HEK293 (cell line): Measurements from ENCODE around the gene PDGFD.

Experiments used
- CTCF ChIA-PET: fragments of 350-600 bp; formaldehyde crosslinking; extraction: SDS; loops from one replicate; lab custom pipeline; 2021; ENCODE audit warnings: antibody characterized with exemption; lab: Yijun Ruan, JAX
- POLR2A ChIA-PET: fragments of 300-600 bp; formaldehyde crosslinking; extraction: SDS; loops from one replicate; lab custom pipeline; 2020; ENCODE audit warnings: antibody characterized with exemption, inconsistent platforms; lab: Yijun Ruan, JAX
- H3K27ac ChIP-seq: fragments of 200-500 bp; sonication (Bioruptor generic); 2 replicates; pipeline ENCODE4 v1.5.1; 2014; ENCODE audit warnings: low read depth, low read length, control low read depth, inconsistent platforms; ENCODE audit errors: extremely low read depth
- H3K36me3 ChIP-seq, 2 experiments: fragments of 200-500 bp in 1 of 2; sonication (Bioruptor generic) in 1 of 2; 1 replicate in 1 of 2; 2 replicates in 1 of 2; pipeline ENCODE4 v1.5.1; 2014 to 2017; ENCODE audit warnings: inconsistent platforms in 2 of 2, low read length in 2 of 2; ENCODE audit not compliant: control insufficient read depth in 2 of 2, insufficient read depth in 1 of 2
- H3K4me1 ChIP-seq: fragments of 200-500 bp; sonication (Bioruptor generic); 2 replicates; pipeline ENCODE4 v1.5.1; 2014; ENCODE audit warnings: mild to moderate bottlenecking, low read length, inconsistent platforms; ENCODE audit not compliant: control insufficient read depth, insufficient read depth
- H3K4me3 ChIP-seq: 2 replicates; pipeline ENCODE4 v1.5.1; 2011; ENCODE audit warnings: low read depth, mild to moderate bottlenecking, control low read depth, low read length, moderate library complexity
- H3K9me3 ChIP-seq: fragments of 200-500 bp; sonication (Bioruptor generic); 2 replicates; pipeline ENCODE4 v1.5.1; 2014; ENCODE audit warnings: low read depth, low read length, inconsistent platforms; ENCODE audit not compliant: control insufficient read depth, insufficient read depth
- BCL6B ChIP-seq: fragments of 450-650 bp; formaldehyde crosslinking; IDR thresholded peaks from 2 replicates; pipeline ENCODE4 v1.5.1; 2017; ENCODE audit warnings: missing biosample characterization, missing genetic modification characterization
- FEZF1 ChIP-seq: fragments of 450-650 bp; formaldehyde crosslinking; IDR thresholded peaks from 2 replicates; pipeline ENCODE4 v1.5.1; 2016; ENCODE audit warnings: missing biosample characterization, missing genetic modification characterization
- KLF8 ChIP-seq: fragments of 450-650 bp; formaldehyde crosslinking; IDR thresholded peaks from 2 replicates; pipeline ENCODE4 v1.5.1; 2016; ENCODE audit warnings: missing biosample characterization, missing genetic modification characterization
- PRDM1 ChIP-seq: fragments of 450-650 bp; formaldehyde crosslinking; IDR thresholded peaks from 2 replicates; pipeline ENCODE4; 2016; ENCODE audit warnings: missing biosample characterization, missing genetic modification characterization
- TCF7L2 ChIP-seq: IDR thresholded peaks from 2 replicates; pipeline ENCODE4 v1.6.1; 2011; ENCODE audit warnings: low read depth, mild to moderate bottlenecking, inconsistent platforms, low read length, moderate library complexity, borderline replicate concordance
- ZBTB1 ChIP-seq: fragments of 450-650 bp; formaldehyde crosslinking; IDR thresholded peaks from 2 replicates; pipeline ENCODE4 v1.5.1; 2016; ENCODE audit warnings: missing biosample characterization, missing genetic modification characterization
- ZBTB21 ChIP-seq: fragments of 450-650 bp; formaldehyde crosslinking; IDR thresholded peaks from 2 replicates; pipeline ENCODE4 v1.5.1; 2017; ENCODE audit warnings: missing biosample characterization, missing genetic modification characterization
- ZFP3 ChIP-seq: fragments of 450-650 bp; formaldehyde crosslinking; IDR thresholded peaks from 2 replicates; pipeline ENCODE4 v1.5.1; 2016; ENCODE audit warnings: low read depth, missing biosample characterization, missing genetic modification characterization
- ZFP69B ChIP-seq: fragments of 450-650 bp; formaldehyde crosslinking; IDR thresholded peaks from 2 replicates; pipeline ENCODE4 v1.5.1; 2016; ENCODE audit warnings: missing biosample characterization, missing genetic modification characterization
- ZNF132 ChIP-seq: fragments of 450-650 bp; formaldehyde crosslinking; IDR thresholded peaks from 2 replicates; pipeline ENCODE4 v1.5.1; 2017; ENCODE audit warnings: missing biosample characterization, missing genetic modification characterization, borderline replicate concordance
- ZNF239 ChIP-seq: fragments of 450-650 bp; formaldehyde crosslinking; IDR thresholded peaks from 2 replicates; pipeline ENCODE4 v1.5.1; 2016; ENCODE audit warnings: missing biosample characterization, missing genetic modification characterization
- ZNF350 ChIP-seq: fragments of 450-650 bp; formaldehyde crosslinking; IDR thresholded peaks from 2 replicates; pipeline ENCODE4 v1.5.0; 2017; ENCODE audit warnings: missing biosample characterization, mild to moderate bottlenecking, missing genetic modification characterization
- ZNF529 ChIP-seq: fragments of 450-650 bp; formaldehyde crosslinking; IDR thresholded peaks from 2 replicates; pipeline ENCODE4 v1.5.1; 2017; ENCODE audit warnings: missing genetic modification characterization, missing biosample characterization; ENCODE audit not compliant: insufficient replicate concordance
- ZNF629 ChIP-seq: fragments of 450-650 bp; formaldehyde crosslinking; IDR thresholded peaks from 2 replicates; pipeline ENCODE4 v1.5.1; 2017; ENCODE audit warnings: missing biosample characterization, missing genetic modification characterization
- ZNF768 ChIP-seq: fragments of 450-650 bp; formaldehyde crosslinking; IDR thresholded peaks from 2 replicates; pipeline ENCODE4 v1.5.1; 2018; ENCODE audit warnings: missing biosample characterization, mild to moderate bottlenecking, missing genetic modification characterization
- ZNF791 ChIP-seq: fragments of 450-650 bp; formaldehyde crosslinking; IDR thresholded peaks from 2 replicates; pipeline ENCODE4 v1.5.1; 2016; ENCODE audit warnings: missing biosample characterization, missing genetic modification characterization
- ZSCAN16 ChIP-seq: fragments of 450-650 bp; formaldehyde crosslinking; IDR thresholded peaks from 2 replicates; pipeline ENCODE4 v1.5.1; 2016; ENCODE audit warnings: missing biosample characterization, missing genetic modification characterization
- TF ChIP-seq, protein P1 (sequence below): fragments of 450-650 bp; formaldehyde crosslinking; IDR thresholded peaks from 2 replicates; pipeline ENCODE4 v1.5.1; 2016; ENCODE audit warnings: missing biosample characterization, missing genetic modification characterization, borderline replicate concordance
- TF ChIP-seq, protein P2 (sequence below): fragments of 450-650 bp; formaldehyde crosslinking; conservative IDR thresholded peaks from 2 replicates; pipeline ENCODE4 v1.5.1; 2016; ENCODE audit warnings: low read depth, missing biosample characterization, missing genetic modification characterization

PDGFD gene

GRCh38 chr11:104093426-104094280 is 70.3 kb downstream of the PDGFD start (continued):
- TF ChIP-seq ZNF791 (tag by site-specific recombination), result no peak

GRCh38 chr11:104092744-104093143 is 71.2 kb downstream of the PDGFD start:
- ChIA-PET CTCF (interaction anchor here (0.7 kb wide), 1 partner anchor 399 kb away, joined by 3 read pairs; no protein-coding TSS in a partner anchor), POLR2A (no interaction called here)
- H3K36me3 ChIP-seq, result no peaks in the 10 kb centered on the region
- H3K9me3 ChIP-seq, result no peaks in the 10 kb centered on the region
- no peaks in the 10 kb centered on the region for H3K4me1 ChIP-seq
- H3K27ac ChIP-seq, result no peak overlapping the region
- TF ChIP-seq ZNF791 (tag by site-specific recombination) (no peak), ZFP3 (no peak), BCL6B (tag by site-specific recombination) (no peak), PRDM1 (tag by site-specific recombination) (no peak), ZBTB1 (tag by site-specific recombination) (no peak), ZSCAN16 (tag by site-specific recombination) (no peak), TCF7L2 (no peak), ZNF529 (tag by site-specific recombination) (no peak), KLF8 (tag by site-specific recombination) (no peak), ZNF132 (tag by site-specific recombination) (no peak), ZNF239 (tag by site-specific recombination) (no peak), ZFP69B (tag by site-specific recombination) (no peak)
- TF ChIP-seq, protein P1, sequence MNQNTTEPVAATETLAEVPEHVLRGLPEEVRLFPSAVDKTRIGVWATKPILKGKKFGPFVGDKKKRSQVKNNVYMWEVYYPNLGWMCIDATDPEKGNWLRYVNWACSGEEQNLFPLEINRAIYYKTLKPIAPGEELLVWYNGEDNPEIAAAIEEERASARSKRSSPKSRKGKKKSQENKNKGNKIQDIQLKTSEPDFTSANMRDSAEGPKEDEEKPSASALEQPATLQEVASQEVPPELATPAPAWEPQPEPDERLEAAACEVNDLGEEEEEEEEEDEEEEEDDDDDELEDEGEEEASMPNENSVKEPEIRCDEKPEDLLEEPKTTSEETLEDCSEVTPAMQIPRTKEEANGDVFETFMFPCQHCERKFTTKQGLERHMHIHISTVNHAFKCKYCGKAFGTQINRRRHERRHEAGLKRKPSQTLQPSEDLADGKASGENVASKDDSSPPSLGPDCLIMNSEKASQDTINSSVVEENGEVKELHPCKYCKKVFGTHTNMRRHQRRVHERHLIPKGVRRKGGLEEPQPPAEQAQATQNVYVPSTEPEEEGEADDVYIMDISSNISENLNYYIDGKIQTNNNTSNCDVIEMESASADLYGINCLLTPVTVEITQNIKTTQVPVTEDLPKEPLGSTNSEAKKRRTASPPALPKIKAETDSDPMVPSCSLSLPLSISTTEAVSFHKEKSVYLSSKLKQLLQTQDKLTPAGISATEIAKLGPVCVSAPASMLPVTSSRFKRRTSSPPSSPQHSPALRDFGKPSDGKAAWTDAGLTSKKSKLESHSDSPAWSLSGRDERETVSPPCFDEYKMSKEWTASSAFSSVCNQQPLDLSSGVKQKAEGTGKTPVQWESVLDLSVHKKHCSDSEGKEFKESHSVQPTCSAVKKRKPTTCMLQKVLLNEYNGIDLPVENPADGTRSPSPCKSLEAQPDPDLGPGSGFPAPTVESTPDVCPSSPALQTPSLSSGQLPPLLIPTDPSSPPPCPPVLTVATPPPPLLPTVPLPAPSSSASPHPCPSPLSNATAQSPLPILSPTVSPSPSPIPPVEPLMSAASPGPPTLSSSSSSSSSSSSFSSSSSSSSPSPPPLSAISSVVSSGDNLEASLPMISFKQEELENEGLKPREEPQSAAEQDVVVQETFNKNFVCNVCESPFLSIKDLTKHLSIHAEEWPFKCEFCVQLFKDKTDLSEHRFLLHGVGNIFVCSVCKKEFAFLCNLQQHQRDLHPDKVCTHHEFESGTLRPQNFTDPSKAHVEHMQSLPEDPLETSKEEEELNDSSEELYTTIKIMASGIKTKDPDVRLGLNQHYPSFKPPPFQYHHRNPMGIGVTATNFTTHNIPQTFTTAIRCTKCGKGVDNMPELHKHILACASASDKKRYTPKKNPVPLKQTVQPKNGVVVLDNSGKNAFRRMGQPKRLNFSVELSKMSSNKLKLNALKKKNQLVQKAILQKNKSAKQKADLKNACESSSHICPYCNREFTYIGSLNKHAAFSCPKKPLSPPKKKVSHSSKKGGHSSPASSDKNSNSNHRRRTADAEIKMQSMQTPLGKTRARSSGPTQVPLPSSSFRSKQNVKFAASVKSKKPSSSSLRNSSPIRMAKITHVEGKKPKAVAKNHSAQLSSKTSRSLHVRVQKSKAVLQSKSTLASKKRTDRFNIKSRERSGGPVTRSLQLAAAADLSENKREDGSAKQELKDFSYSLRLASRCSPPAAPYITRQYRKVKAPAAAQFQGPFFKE, result no peak
- TF ChIP-seq, all 188 proteins: peak for 0
- no peak overlapping the region for H3K4me3 ChIP-seq

DNA sequence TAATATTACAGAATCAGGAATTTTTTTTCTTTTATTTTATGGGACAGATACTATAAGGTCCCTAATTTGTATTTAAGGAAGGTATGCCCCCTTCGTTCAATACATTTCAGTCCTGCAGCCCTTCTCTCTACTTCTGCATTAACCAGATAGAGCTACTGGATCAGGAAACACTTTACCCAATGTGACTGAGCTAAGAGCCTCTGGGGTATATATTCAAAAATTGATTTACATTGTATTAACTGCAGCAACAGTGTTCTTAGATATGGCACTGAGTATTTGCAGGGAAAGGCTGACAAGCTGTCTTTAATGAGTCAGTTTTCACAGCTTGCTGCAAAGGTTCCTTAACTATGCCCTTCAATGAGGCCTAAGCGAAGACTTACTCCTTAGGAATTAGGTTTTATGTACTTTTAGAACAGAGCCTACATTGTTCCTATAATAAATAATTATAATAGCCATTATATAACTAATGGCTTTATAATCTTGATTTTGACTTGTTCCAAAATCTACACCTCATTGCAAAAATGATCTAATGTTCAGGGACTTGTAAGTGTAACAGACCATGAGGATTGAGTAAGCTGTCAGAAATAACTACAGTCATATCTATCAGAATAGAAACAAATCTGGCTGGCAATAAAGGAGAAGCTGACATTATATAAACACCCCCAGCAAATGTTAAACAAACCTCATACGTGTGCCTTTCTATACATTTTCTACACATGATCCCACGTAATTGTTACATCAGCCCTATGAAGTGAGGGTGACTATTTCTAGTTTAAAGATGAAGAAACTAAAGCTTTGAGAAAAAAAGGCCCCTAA is 72.5 kb downstream of the PDGFD start:
- H3K9me3 ChIP-seq, result no peaks in the 10 kb centered on the region
- POLR2A ChIA-PET, result no interaction called here
- no peaks in the 10 kb centered on the region for H3K4me1 ChIP-seq
- H3K27ac ChIP-seq, result no peak overlapping the region
- CTCF ChIA-PET, result interaction anchor here (0.7 kb wide), 1 partner anchor 412 kb away, joined by 3 read pairs; no protein-coding TSS in a partner anchor
- no peak overlapping the region for H3K4me3 ChIP-seq
- no peaks in the 10 kb centered on the region for H3K36me3 ChIP-seq
- TF ChIP-seq, protein P2, sequence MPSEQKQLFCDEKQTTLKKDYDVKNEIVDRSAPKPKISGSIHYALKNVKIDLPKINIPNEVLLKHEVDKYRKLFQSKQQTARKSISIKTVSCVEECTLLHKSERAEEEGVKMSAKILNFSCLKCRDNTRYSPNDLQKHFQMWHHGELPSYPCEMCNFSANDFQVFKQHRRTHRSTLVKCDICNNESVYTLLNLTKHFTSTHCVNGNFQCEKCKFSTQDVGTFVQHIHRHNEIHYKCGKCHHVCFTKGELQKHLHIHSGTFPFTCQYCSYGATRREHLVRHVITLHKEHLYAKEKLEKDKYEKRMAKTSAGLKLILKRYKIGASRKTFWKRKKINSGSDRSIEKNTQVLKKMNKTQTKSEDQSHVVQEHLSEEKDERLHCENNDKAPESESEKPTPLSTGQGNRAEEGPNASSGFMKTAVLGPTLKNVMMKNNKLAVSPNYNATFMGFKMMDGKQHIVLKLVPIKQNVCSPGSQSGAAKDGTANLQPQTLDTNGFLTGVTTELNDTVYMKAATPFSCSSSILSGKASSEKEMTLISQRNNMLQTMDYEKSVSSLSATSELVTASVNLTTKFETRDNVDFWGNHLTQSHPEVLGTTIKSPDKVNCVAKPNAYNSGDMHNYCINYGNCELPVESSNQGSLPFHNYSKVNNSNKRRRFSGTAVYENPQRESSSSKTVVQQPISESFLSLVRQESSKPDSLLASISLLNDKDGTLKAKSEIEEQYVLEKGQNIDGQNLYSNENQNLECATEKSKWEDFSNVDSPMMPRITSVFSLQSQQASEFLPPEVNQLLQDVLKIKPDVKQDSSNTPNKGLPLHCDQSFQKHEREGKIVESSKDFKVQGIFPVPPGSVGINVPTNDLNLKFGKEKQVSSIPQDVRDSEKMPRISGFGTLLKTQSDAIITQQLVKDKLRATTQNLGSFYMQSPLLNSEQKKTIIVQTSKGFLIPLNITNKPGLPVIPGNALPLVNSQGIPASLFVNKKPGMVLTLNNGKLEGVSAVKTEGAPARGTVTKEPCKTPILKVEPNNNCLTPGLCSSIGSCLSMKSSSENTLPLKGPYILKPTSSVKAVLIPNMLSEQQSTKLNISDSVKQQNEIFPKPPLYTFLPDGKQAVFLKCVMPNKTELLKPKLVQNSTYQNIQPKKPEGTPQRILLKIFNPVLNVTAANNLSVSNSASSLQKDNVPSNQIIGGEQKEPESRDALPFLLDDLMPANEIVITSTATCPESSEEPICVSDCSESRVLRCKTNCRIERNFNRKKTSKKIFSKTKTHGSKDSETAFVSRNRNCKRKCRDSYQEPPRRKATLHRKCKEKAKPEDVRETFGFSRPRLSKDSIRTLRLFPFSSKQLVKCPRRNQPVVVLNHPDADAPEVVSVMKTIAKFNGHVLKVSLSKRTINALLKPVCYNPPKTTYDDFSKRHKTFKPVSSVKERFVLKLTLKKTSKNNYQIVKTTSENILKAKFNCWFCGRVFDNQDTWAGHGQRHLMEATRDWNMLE (tag by site-specific recombination), result peak; percentile 25; the same call in 1 of the 2 replicates
- no peak for TF ChIP-seq ZNF629 (tag by site-specific recombination)
- TF ChIP-seq ZNF350 (tag by site-specific recombination), result no peak
- 0 out of 2 replicates have a peak, but pooled peaks have one; percentile 17 for TF ChIP-seq FEZF1 (tag by site-specific recombination)
- TF ChIP-seq ZNF768 (tag by site-specific recombination), result no peak
- no peak for TF ChIP-seq ZBTB21 (tag by site-specific recombination)
